Peyer's patch (tissue), 4 donors: ENCODE data around the gene DEPDC4. TPM values are rescaled to one million over a fixed set of nuclear protein-coding genes. Genes with fewer than 3 reads are reported as not detected.

Experiments
- DNase-seq, 3 donors: peaks; one replicate each; pipeline ENCODE4 v3.0.0-alpha.2; 2017 to 2019
- H3K27ac ChIP-seq, 4 donors: fragments of 200-600 bp; sonication (generic); one replicate each; pipeline ENCODE4 v1.5.1; 2016 to 2019
- H3K27me3 ChIP-seq, 2 donors: fragments of 200-600 bp; sonication (generic); one replicate each; pipeline ENCODE4 v1.5.1; 2019
- H3K36me3 ChIP-seq, 3 donors: fragments of 200-600 bp; sonication (generic); one replicate each; pipeline ENCODE4 v1.5.1; 2016 to 2019
- H3K4me1 ChIP-seq, 4 donors: fragments of 200-600 bp; sonication (generic); one replicate each; pipeline ENCODE4 v1.5.1; 2016 to 2019
- H3K4me3 ChIP-seq, 4 donors: fragments of 200-600 bp; sonication (generic); 1 replicate in 3 of 4; 2 replicates in 1 of 4; pipeline ENCODE4 v1.5.1; 2016 to 2019; ENCODE audit warnings: mild to moderate bottlenecking in 1 of 4
- H3K9me3 ChIP-seq, 4 donors: fragments of 200-600 bp; sonication (generic); one replicate each; pipeline ENCODE4 v1.5.1; 2016 to 2019; ENCODE audit warnings: mild to moderate bottlenecking in 1 of 4
- CTCF ChIP-seq, 6 experiments: fragments of 450-650 bp in 4 of 6; fragments of 200-600 bp in 2 of 6; sonication (generic) in 1 of 6; IDR thresholded peaks; one replicate each; pipeline ENCODE4 v1.5.1; 2017 to 2019; ENCODE audit warnings: antibody characterized with exemption in 6 of 6, mild to moderate bottlenecking in 3 of 6, moderate library complexity in 1 of 6
- POLR2A ChIP-seq, 2 donors: fragments of 450-650 bp; IDR thresholded peaks; one replicate each; pipeline ENCODE4 v1.5.1; 2017; ENCODE audit warnings: antibody characterized with exemption in 2 of 2, mild to moderate bottlenecking in 2 of 2, moderate library complexity in 2 of 2
- total RNA-seq, 4 donors: library from RNA; depleted of rRNA; stranded (reverse); fragments of >200 nt; gene quantifications; one replicate each; pipeline ENCODE4 v1.1.0, GENCODE V29; 2016

The DEPDC4 gene
- total RNA-seq, 4 donors from 2014 or later, result 1.4 to 2.0 TPM; not detected in 2

GRCh38 chr12:100254876-100255275 lies 12.0 kb downstream of the DEPDC4 start:
- Histone ChIP-seq H3K36me3 (no peaks in the 10 kb centered on the region), H3K27me3 (no peaks in the 10 kb centered on the region), H3K4me1 (peaks cover 0 to 4% (median 0%) of the 10 kb centered on the region in 4 donors), H3K4me3 (no peak overlapping the region), H3K27ac (no peak overlapping the region), H3K9me3 (no peaks in the 10 kb centered on the region)
- no peak for DNase-seq
- TF ChIP-seq CTCF (IDR thresholded peaks at IDR 0.05) (no peak), POLR2A (IDR thresholded peaks at IDR 0.05) (no peak)

- no peaks in the 10 kb centered on the region for H3K27me3 ChIP-seq
- H3K4me1 ChIP-seq, result peaks cover 0 to 4% (median 0%) of the 10 kb centered on the region in 4 donors
- no peaks in the 10 kb centered on the region for H3K9me3 ChIP-seq
- H3K4me3 ChIP-seq, result no peak overlapping the region
- no peaks in the 10 kb centered on the region for H3K36me3 ChIP-seq
- TF ChIP-seq CTCF (IDR thresholded peaks at IDR 0.05) (no peak), POLR2A (IDR thresholded peaks at IDR 0.05) (no peak)
- H3K27ac ChIP-seq, result no peak overlapping the region
- no peak for DNase-seq
Observed at GRCh38 chr12:100253437-100253836, 13.4 kb downstream of the DEPDC4 start.

GRCh38 chr12:100251917-100252316 lies 15.0 kb downstream of the DEPDC4 start:
- Histone ChIP-seq H3K27ac (no peak overlapping the region), H3K4me1 (peaks cover 0 to 4% (median 0%) of the 10 kb centered on the region in 4 donors)
- no peak for TF ChIP-seq POLR2A (IDR thresholded peaks at IDR 0.05)
- no peak for TF ChIP-seq CTCF (IDR thresholded peaks at IDR 0.05)

GRCh38 chr12:100249941-100250340 lies 16.9 kb downstream of the DEPDC4 start:
- DNase-seq, result no peak
- no peak for TF ChIP-seq CTCF (IDR thresholded peaks at IDR 0.05)
- TF ChIP-seq POLR2A (IDR thresholded peaks at IDR 0.05), result no peak
- Histone ChIP-seq H3K4me1 (peaks cover 0 to 4% (median 0%) of the 10 kb centered on the region in 4 donors), H3K36me3 (no peaks in the 10 kb centered on the region), H3K27ac (no peak overlapping the region), H3K9me3 (no peaks in the 10 kb centered on the region), H3K4me3 (no peak overlapping the region), H3K27me3 (no peaks in the 10 kb centered on the region)

More at GRCh38 chr12:100251917-100252316, 15.0 kb downstream of the DEPDC4 start:
- Histone ChIP-seq H3K4me3 (no peak overlapping the region), H3K36me3 (no peaks in the 10 kb centered on the region), H3K9me3 (no peaks in the 10 kb centered on the region), H3K27me3 (no peaks in the 10 kb centered on the region)
- no peak for DNase-seq

DNA sequence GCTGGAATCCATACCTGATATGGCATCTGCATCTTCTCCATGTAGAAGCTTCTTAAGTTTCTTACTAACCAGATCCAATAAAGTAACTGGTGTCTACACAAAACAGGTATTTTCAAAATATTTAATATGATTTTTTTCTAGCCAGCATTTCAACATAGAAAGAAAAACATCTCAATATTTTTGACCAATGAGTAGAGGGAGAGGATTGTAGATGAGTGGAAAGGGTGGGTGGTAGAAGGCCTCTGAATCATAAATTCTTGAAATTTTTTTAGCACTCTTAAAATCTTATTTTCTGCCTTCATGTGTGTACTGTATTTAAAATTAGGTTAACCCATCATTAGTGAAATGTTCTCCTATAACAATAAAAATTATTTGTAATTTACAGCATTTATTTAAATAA lies 18.0 kb downstream of the DEPDC4 start:
- H3K4me1 ChIP-seq, result peaks cover 0 to 4% (median 0%) of the 10 kb centered on the region in 4 donors

More for the DNA sequence above, 18.0 kb downstream of the DEPDC4 start:
- Histone ChIP-seq H3K27me3 (no peaks in the 10 kb centered on the region), H3K27ac (no peak overlapping the region), H3K36me3 (no peaks in the 10 kb centered on the region), H3K4me3 (no peak overlapping the region), H3K9me3 (no peaks in the 10 kb centered on the region)
- DNase-seq, result no peak
- TF ChIP-seq CTCF (IDR thresholded peaks at IDR 0.05) (no peak), POLR2A (IDR thresholded peaks at IDR 0.05) (no peak)
